HL-60 (cell line): ENCODE data around the gene TEAD4.

Experiments used
- DNase-seq, 2 experiments: peaks; one replicate each; pipeline ENCODE4 v3.0.0-alpha.2; 2010 to 2020; ENCODE audit warnings: low read depth in 1 of 2, low spot score in 1 of 2
- H3K27ac ChIP-seq: fragments of 250-450 bp; sonication (Bioruptor Pico); replicated peaks from 2 replicates; pipeline ENCODE4 v1.5.1; 2020; ENCODE audit warnings: mild to moderate bottlenecking, moderate library complexity
- H3K27me3 ChIP-seq: fragments of 250-450 bp; sonication (Bioruptor Pico); 2 replicates; pipeline ENCODE4 v1.5.1; 2021; ENCODE audit warnings: mild to moderate bottlenecking, moderate library complexity; ENCODE audit not compliant: insufficient read depth, poor library complexity, severe bottlenecking
- H3K4me3 ChIP-seq: replicated peaks from 2 replicates; pipeline ENCODE4 v1.5.1; 2011; ENCODE audit warnings: mild to moderate bottlenecking, control low read depth, low read length; ENCODE audit not compliant: insufficient read depth
- CTCF ChIP-seq: IDR thresholded peaks from one replicate; pipeline ENCODE4 v1.5.1; 2011; ENCODE audit warnings: low read length, control low read depth, inconsistent platforms; ENCODE audit not compliant: insufficient read depth
- GABPA ChIP-seq: IDR thresholded peaks from 2 replicates; pipeline ENCODE4 v1.6.1; 2012; ENCODE audit warnings: low read depth
- POLR2AphosphoS5 ChIP-seq: IDR thresholded peaks from 2 replicates; pipeline ENCODE4 v1.6.1; 2012; ENCODE audit warnings: low read depth
- REST ChIP-seq: IDR thresholded peaks from 2 replicates; pipeline ENCODE4 v1.6.1; 2012; ENCODE audit warnings: low read depth; ENCODE audit not compliant: insufficient replicate concordance
- SPI1 ChIP-seq: IDR thresholded peaks from 2 replicates; pipeline ENCODE4 v1.6.1; 2012; ENCODE audit warnings: low read depth, mild to moderate bottlenecking, borderline replicate concordance

Gene TEAD4

GRCh38 chr12:3055704-3056467 is 96.7 kb downstream of the TEAD4 start:
- no peak for DNase-seq
- H3K27me3 ChIP-seq, result no peaks in the 10 kb centered on the region
- TF ChIP-seq POLR2AphosphoS5 (no peak), CTCF (no peak), REST (no peak), SPI1 (no peak)
- H3K4me3 ChIP-seq, result no peak overlapping the region
- no peak overlapping the region for H3K27ac ChIP-seq

GRCh38 chr12:3061059-3061458 is 101.9 kb downstream of the TEAD4 start:
- DNase-seq, result no peak
- Histone ChIP-seq H3K27ac (no peak overlapping the region), H3K4me3 (no peak overlapping the region), H3K27me3 (no peaks in the 10 kb centered on the region)
- TF ChIP-seq SPI1 (no peak), GABPA (no peak), POLR2AphosphoS5 (no peak), REST (no peak), CTCF (no peak)

DNA sequence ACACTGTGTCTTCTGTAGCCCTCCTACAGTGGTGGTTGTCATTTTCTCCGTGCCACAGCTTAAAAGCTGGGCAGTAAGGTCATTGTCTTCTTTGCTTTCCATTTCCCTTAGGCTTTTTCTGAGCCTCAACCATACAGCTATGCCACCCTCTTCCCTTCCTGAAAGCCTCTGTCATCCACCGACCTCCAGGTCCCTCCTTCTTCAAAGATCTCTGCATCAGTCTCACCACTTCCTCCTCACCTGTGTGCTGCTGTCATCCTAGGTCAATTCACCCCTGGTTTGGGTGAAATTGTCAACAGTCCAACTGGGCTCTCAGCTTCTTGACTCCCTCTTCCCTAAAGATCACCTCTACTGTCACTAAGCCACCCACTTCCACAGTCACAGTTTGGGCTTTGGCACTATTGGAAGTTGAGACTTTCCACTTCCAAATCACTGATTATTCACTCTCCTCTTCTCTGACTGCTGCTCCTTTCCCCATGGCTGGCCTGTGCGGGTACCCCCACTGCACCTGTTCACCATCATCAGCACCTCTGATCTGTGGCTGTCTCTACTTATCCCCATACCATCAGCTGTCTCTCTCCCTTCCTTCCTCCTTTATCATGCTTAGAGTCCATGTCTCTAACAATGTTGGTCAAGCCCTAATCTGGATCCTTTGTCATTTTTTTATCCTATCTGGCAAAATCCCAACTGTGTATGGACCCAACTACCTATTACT is 102.5 kb downstream of the TEAD4 start:
- Histone ChIP-seq H3K4me3 (no peak overlapping the region), H3K27ac (no peak overlapping the region), H3K27me3 (no peaks in the 10 kb centered on the region)
- no peak for DNase-seq
- TF ChIP-seq GABPA, result no peak
- no peak for TF ChIP-seq POLR2AphosphoS5
- no peak for TF ChIP-seq CTCF
- TF ChIP-seq SPI1, result no peak
- no peak for TF ChIP-seq REST
